Measurements from ENCODE around the gene BLACAT1. TPM values are rescaled to one million over a fixed set of nuclear protein-coding genes. Genes with fewer than 3 reads are reported as not detected.

Gene BLACAT1
- total RNA-seq, 1 experiment from 2014 or later = 0.31 TPM

GRCh38 chr1:205493241-205494085, 37.6 kb upstream of the BLACAT1 start:
- ATAC-seq = peak; percentile 52; the same call in 1 of the 2 replicates
- Histone ChIP-seq H3K27me3 (ENCODE audit: control insufficient read depth, insufficient read depth, low read length) (no peaks in the 10 kb centered on the region), H3K9me3 (ENCODE audit: control insufficient read depth, insufficient read depth, low read depth, low read length) (no peaks in the 10 kb centered on the region), H3K4me3 (ENCODE audit: low read depth in 2 of 2, low read length in 2 of 2) (no peak overlapping the region), H3K36me3 (ENCODE audit: control insufficient read depth, insufficient read depth, low read length) (no peaks in the 10 kb centered on the region), H3K4me1 (ENCODE audit: control insufficient read depth, insufficient read depth, low read length) (no peaks in the 10 kb centered on the region), H3K27ac (ENCODE audit: low read length) (no peak overlapping the region; the same call in 1 of the 2 replicates)
- intact Hi-C loops (cut with micrococcal nuclease; ENCODE audit: unreplicated experiment) (no loop called here), in situ Hi-C loops (cut with HindIII; ENCODE audit: low pct_unique_long_range_greater_than_20kb, low sequenced_read_pairs) (no loop called here)
- BruUV-seq (replicated peaks) = no TSS peak
- ChIA-PET CTCF (interaction anchor here (0.6 to 0.7 kb wide), 2 partner anchors 32 to 148 kb away, joined by 3 read pairs; no protein-coding TSS in a partner anchor), POLR2A (no interaction called here)
- TF ChIP-seq, protein P1, sequence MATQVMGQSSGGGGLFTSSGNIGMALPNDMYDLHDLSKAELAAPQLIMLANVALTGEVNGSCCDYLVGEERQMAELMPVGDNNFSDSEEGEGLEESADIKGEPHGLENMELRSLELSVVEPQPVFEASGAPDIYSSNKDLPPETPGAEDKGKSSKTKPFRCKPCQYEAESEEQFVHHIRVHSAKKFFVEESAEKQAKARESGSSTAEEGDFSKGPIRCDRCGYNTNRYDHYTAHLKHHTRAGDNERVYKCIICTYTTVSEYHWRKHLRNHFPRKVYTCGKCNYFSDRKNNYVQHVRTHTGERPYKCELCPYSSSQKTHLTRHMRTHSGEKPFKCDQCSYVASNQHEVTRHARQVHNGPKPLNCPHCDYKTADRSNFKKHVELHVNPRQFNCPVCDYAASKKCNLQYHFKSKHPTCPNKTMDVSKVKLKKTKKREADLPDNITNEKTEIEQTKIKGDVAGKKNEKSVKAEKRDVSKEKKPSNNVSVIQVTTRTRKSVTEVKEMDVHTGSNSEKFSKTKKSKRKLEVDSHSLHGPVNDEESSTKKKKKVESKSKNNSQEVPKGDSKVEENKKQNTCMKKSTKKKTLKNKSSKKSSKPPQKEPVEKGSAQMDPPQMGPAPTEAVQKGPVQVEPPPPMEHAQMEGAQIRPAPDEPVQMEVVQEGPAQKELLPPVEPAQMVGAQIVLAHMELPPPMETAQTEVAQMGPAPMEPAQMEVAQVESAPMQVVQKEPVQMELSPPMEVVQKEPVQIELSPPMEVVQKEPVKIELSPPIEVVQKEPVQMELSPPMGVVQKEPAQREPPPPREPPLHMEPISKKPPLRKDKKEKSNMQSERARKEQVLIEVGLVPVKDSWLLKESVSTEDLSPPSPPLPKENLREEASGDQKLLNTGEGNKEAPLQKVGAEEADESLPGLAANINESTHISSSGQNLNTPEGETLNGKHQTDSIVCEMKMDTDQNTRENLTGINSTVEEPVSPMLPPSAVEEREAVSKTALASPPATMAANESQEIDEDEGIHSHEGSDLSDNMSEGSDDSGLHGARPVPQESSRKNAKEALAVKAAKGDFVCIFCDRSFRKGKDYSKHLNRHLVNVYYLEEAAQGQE (IDR thresholded peaks at IDR 0.05; ENCODE audit: insufficient read depth in 1 of 2, low read depth in 2 of 2, low read length in 1 of 2) = no peak
- TF ChIP-seq TCF7L2 (IDR thresholded peaks at IDR 0.05; ENCODE audit: low read depth, low read length) (no peak), CTCF (IDR thresholded peaks at IDR 0.05) (no peak), POLR2AphosphoS5 (IDR thresholded peaks at IDR 0.05; ENCODE audit: low read depth, low read length) (no peak), SIN3A (IDR thresholded peaks at IDR 0.05; ENCODE audit: borderline replicate concordance, insufficient read depth, low read depth, low read length) (no peak)
- no peak for DNase-seq (ENCODE audit: low read depth, low spot score)

DNA sequence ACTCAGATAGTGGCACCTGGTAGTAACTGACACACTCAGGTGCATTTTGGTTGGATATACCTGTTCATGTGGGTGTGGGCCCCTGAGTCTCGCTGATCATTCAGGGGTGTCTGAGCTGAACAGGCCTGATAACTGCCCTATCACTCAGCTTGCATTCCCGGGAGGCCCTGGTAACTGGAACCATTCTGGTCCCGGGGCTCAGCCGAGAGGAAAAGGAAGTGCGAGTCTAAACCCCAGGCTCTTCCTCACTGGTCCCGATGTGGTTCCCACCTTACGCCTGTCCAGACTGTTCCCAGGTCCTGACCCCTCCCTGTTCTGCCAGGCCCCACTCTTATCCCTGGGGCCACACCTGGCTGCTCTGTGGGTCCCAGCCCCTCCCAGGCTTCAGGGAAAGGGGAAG, 36.9 kb upstream of the BLACAT1 start:
- in situ Hi-C loops (cut with HindIII; ENCODE audit: low pct_unique_long_range_greater_than_20kb, low sequenced_read_pairs) = no loop called here
- DNase-seq (ENCODE audit: low read depth, low spot score) (no peak), ATAC-seq (no peak)
- no TSS peak for BruUV-seq (replicated peaks)
- ChIA-PET CTCF (interaction anchor here (0.6 kb wide), 1 partner anchor 147 kb away, joined by 3 read pairs; no protein-coding TSS in a partner anchor), POLR2A (no interaction called here)
- Histone ChIP-seq H3K36me3 (ENCODE audit: control insufficient read depth, insufficient read depth, low read length) (no peaks in the 10 kb centered on the region), H3K27me3 (ENCODE audit: control insufficient read depth, insufficient read depth, low read length) (no peaks in the 10 kb centered on the region), H3K27ac (ENCODE audit: low read length) (no peak overlapping the region; the same call in 1 of the 2 replicates), H3K9me3 (ENCODE audit: control insufficient read depth, insufficient read depth, low read depth, low read length) (no peaks in the 10 kb centered on the region), H3K4me3 (ENCODE audit: low read depth in 2 of 2, low read length in 2 of 2) (no peak overlapping the region), H3K4me1 (ENCODE audit: control insufficient read depth, insufficient read depth, low read length) (no peaks in the 10 kb centered on the region)
- TF ChIP-seq TCF7L2 (IDR thresholded peaks at IDR 0.05; ENCODE audit: low read depth, low read length) = no peak
- TF ChIP-seq, protein P1 (IDR thresholded peaks at IDR 0.05; ENCODE audit: insufficient read depth in 1 of 2, low read depth in 2 of 2, low read length in 1 of 2) = no peak
- no peak for TF ChIP-seq CTCF (IDR thresholded peaks at IDR 0.05)
- no peak for TF ChIP-seq POLR2AphosphoS5 (IDR thresholded peaks at IDR 0.05; ENCODE audit: low read depth, low read length)
- no peak for TF ChIP-seq SIN3A (IDR thresholded peaks at IDR 0.05; ENCODE audit: borderline replicate concordance, insufficient read depth, low read depth, low read length)
- intact Hi-C loops (cut with micrococcal nuclease; ENCODE audit: unreplicated experiment) = no loop called here

Measured in Panc1 (cell line).